NK-92 (cell line): Measurements from ENCODE around the gene TSPAN32.

Experiments used
- DNase-seq: peaks from one replicate; lab custom pipeline; 2025; ENCODE audit not compliant: unreplicated experiment; lab: John Stamatoyannopoulos, UW

Gene TSPAN32

DNA sequence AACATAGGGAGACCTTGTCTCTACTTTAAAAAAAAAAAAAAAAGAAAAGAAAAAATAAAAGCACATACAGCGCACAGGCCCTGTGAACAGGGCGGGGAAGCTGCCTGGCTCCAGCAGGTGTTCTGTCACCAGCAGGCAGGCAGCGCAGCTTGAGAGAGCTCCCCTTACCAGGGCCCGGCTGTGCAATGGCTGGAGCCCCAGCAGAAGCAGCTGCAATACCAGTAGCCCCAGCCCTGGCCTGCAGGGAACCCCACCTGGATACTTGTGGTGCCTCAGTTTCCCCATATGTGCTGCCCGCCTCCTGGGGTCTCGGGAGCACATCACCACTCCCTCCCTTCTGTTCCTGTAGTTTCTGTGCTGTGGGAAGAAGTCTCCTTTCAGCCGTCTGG is 12.3 kb downstream of the TSPAN32 start:
- DNase-seq: no peak

DNA sequence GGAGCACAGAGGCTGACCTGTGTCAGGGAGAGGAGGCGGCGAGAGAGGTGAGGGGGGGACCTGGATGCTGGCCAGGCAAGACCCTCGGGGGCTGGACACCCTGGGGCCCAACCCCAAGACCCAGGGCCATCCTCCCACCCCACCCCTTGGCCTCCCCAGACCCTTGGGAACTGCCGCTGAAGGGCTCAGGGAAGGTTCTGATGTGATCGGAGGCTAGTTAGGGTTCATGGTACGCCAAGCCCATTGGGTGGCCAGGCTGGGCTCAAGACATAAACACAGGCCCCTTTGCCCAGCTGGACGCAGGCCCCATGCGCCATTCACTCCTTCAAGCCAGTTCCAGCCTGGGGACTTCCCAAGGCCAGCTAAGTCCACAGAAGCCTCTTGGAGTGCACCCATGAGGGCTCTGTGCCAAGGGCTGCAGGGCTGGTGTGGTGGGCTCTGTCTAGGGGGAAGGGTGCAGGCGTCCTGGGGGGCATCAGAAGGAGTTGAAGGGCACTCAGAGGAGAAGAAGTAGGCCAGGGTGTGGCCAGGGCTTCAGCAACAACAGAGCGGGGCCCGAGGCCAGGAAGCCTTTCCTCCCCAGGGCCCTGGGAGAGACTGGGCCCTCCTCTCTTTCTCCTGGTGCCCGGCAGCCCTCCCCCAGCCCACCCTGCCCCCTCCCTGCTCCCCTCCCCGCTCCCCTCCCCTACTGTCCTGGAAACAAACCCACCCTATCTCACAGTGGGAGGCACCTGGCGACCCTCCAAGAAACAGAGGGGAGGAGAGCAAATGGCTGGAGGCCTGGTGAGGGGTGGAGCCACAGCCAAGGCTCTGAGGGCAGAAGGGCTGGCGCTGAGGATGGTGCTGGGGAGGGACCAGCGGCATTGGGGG is 12.9 kb downstream of the TSPAN32 start:
- no peak for DNase-seq

- no peak for DNase-seq
Measured at GRCh38 chr11:2315395-2316168, 13.8 kb downstream of the TSPAN32 start.

- DNase-seq: no peak
Measured at GRCh38 chr11:2316169-2316962, 14.6 kb downstream of the TSPAN32 start.

GRCh38 chr11:2316963-2317244 is 15.1 kb downstream of the TSPAN32 start:
- no peak for DNase-seq

- DNase-seq: no peak
Measured at GRCh38 chr11:2317354-2318050, 15.7 kb downstream of the TSPAN32 start.

GRCh38 chr11:2318123-2318522 is 16.3 kb downstream of the TSPAN32 start:
- DNase-seq: no peak

DNA sequence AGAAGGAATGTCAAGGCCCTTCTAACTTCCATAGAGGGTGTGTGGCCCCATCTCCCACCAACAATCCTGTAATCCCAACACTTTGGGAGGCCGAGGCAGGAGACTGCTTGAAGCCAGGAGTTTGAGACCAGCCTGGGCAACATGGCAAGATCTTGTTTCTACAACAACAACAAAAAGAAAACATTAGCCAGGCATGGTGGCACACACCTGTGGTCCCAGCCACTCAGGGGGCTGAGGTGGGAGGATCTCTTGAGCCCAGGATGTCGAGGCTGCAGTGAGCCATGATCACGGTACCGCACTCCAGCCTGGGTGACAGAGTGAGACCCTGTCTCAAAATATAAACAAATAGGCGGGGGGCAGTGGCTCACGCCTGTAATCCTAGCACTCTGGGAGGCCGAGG is 16.9 kb downstream of the TSPAN32 start:
- no peak for DNase-seq

DNA sequence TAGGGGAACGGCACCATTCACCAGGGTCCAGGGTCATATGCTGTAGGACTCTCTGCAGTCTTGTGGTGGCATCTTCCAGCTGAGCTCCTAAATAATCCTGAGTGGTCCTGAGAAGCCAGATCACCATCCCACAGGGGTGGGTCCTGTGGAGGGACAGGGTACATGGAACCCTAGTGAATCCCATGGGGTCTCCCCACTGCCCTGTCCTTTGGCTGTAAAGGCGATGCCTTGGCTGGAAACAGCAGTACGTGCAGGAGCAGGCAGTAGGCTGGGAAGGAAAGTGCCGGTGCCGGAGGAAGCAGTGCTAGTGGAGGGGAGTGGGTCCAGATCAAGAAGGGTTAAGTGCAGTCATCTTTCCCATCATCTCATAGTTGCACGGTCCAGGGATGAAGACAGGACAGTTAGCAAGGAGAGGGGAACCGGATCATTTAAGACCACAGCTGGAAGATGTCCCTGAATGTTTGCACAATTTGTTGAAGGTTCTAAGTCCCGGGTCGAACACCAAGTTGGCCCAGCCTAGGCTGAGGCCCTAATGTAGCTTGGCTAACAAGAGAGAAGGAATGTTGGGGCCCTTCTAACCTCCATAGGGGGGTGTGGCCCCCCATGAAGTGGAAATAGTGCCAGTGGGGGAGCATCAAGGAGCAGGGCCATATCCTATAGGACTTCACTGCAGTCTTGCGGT is 18.1 kb downstream of the TSPAN32 start:
- no peak for DNase-seq

- DNase-seq: no peak
Measured at GRCh38 chr11:2320568-2321310, 18.9 kb downstream of the TSPAN32 start.

DNA sequence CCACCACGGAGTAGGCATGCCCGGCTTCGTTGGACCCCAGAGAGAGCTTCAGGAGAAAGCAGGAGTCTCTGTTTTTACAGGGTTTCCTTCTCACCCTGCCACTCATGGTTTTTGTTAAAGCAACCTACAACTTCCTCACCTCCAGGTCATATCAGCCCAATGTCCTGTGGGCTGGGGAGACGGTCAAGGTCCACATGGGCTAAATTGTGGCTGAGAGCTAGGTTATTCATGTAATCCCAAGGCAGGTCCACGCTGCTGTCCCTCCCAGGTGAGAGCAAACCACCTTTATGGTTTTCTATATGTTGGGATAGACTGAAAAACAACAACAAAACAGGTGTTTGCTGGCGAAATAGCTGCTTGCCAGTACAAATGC is 19.5 kb downstream of the TSPAN32 start:
- DNase-seq: no peak

DNA sequence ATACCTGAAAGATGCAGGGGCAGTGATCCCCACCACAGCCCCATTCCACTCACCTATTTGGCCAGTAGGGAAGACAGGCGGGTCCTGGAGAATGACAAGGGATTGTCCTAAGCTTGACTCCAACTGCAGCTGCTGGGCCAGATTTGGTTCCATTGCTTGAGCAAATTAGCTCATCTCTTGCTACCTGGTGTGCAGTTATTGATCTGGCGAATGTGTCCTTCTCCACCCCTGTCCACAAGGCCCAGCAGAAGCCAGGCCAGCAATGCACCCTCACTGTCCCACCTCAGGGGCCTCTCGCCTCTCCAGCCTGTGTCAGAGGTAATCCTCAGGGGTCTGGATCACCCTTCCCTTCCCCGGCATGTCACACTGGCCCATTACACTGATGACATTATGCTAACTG is 23.3 kb downstream of the TSPAN32 start:
- DNase-seq: no peak

GRCh38 chr11:2325719-2326118 is 23.9 kb downstream of the TSPAN32 start:
- no peak for DNase-seq

DNA sequence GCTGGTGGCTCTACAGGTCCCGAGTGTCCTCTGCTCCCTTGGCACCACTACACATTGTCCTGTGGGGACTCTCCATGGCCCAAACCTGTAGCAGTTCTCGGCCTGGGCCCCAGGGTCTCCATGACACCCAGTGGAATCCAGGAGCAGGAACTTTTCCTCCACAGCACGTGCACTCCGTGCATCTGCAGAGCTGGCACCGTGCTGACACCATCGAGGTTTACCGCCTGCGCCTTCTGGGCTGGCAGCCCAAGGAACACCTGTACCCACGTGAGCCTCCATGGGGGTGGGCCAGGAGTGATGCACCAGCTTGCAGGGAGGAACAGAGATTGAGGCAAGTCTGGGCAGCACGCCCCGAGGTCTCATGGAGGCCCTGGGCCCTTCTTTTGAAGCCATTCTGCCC is 25.2 kb downstream of the TSPAN32 start:
- DNase-seq: no peak

GRCh38 chr11:2328021-2328420 is 26.2 kb downstream of the TSPAN32 start:
- DNase-seq: no peak

DNA sequence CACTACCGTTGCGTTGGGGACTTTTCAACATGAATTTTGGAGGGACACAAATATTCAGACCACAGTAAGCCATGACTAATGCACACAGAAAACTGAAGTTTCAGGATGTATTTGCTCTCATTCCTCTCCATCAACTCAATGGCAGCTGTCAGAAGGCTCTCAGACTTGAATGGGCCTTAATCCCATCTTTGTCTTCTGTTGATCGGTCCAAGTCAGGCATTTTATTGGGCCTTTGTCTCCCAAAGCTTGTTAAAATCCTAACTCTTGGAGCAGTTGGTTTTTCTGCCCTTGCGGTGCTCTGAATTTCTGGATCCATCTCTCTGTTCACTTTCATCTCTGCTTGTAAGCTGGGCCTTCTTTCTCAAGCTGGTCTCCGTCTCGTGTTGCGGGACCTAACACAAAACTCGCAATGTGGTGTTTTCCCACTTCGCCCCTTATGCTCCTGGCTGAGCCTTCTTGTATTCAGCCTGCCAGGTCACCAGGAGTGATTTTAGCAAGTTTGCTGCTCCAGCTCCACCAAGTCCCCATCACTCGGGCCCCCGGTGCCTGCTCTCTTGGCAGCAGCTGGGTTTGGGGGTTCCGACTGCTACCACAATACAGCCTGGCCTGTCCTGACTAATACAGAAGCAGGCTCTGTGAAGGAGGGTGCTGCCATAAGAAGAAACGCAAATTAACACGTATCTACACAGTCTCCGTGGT is 27.0 kb downstream of the TSPAN32 start:
- no peak for DNase-seq

- no peak for DNase-seq
Measured at GRCh38 chr11:2329551-2329950, 27.7 kb downstream of the TSPAN32 start.

DNA sequence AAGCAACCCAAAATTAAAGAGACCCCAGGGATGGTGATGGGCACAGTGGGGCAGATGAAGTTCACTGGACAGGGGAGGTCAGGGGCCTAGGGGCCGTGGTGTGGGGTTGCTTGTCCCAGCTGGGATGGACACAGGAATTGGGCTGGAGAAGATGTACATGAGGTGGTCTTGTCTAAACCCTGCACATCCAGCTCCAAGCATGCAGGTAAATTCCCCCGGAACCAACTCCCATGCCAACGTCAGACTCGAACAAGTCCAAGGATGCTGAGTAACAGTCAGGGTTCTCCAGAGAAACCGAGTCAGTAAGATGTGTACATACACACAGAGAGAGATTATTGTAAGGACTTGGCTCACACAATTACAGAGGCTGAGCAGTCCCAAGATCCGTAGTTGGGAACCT is 28.9 kb downstream of the TSPAN32 start:
- no peak for DNase-seq

DNA sequence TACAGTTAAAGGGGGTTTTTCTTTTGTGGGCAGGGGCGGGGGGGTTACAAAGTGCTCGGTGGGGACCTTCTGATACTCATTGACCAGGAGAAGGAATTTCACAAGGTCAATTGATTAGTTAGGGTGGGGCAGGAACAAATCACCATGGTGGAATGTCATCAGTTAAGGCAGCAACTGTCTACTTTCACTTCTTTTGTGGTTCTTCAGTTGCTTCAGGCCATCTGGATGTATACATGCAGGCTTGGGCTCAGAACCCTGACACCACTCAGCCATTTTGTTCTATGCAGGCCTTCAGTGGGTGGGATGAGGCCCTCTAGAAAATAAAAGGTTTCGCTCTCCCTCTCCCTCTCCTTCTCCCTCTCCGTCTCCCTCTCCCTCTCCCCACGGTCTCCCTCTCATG is 29.6 kb downstream of the TSPAN32 start:
- DNase-seq: no peak
